CD14-positive monocyte (primary cell): ENCODE data around the gene UNC119B. TPM values are rescaled to one million over a fixed set of nuclear protein-coding genes. Genes with fewer than 3 reads are reported as not detected.
A peak's percentile ranks its signal among the peaks of the same experiment; 100 is the strongest.

Experiments
- DNase-seq, 3 donors: peaks; one replicate each; pipeline ENCODE4 v3.0.0-alpha.2; 2011 to 2022
- H2AFZ ChIP-seq: 2 replicates; pipeline ENCODE4 v1.6.0; 2012; ENCODE audit warnings: mild to moderate bottlenecking, low read depth, low read length, inconsistent platforms; ENCODE audit not compliant: insufficient read depth, poor library complexity, severe bottlenecking
- H3K27ac ChIP-seq, 2 donors: 1 replicate in 1 of 2; 2 replicates in 1 of 2; pipeline ENCODE4 v1.5.1; 2012 to 2013; ENCODE audit warnings: low read length in 2 of 2, control low read depth in 1 of 2, inconsistent platforms in 1 of 2, low read depth in 1 of 2, mild to moderate bottlenecking in 1 of 2
- H3K27me3 ChIP-seq, 2 donors: one replicate each; pipeline versions ENCODE4 v1.6.0 to v1.6.1; 2011 to 2013; ENCODE audit warnings: low read length in 2 of 2; ENCODE audit not compliant: control insufficient read depth in 2 of 2, insufficient read depth in 2 of 2
- H3K36me3 ChIP-seq, 2 donors: replicated peaks in 1 of 2; 1 replicate in 1 of 2; 2 replicates in 1 of 2; pipeline versions ENCODE4 v1.5.1 to v1.6.1; 2012 to 2013; ENCODE audit warnings: low read length in 2 of 2, control low read depth in 1 of 2, inconsistent platforms in 1 of 2, mild to moderate bottlenecking in 1 of 2; ENCODE audit not compliant: insufficient read depth in 2 of 2, control insufficient read depth in 1 of 2
- H3K4me1 ChIP-seq, 2 donors: 1 replicate in 1 of 2; 2 replicates in 1 of 2; pipeline versions ENCODE4 v1.5.1 to v1.6.1; 2012 to 2013; ENCODE audit warnings: low read length in 2 of 2, control low read depth in 1 of 2, inconsistent platforms in 1 of 2, mild to moderate bottlenecking in 1 of 2, moderate library complexity in 1 of 2; ENCODE audit not compliant: insufficient read depth in 2 of 2, control insufficient read depth in 1 of 2
- H3K4me2 ChIP-seq: replicated peaks from 2 replicates; pipeline ENCODE3; 2012; ENCODE audit warnings: low read length, moderate library complexity, mild to moderate bottlenecking; ENCODE audit not compliant: poor library complexity, severe bottlenecking; ENCODE audit errors: extremely low read depth
- H3K4me3 ChIP-seq, 3 experiments: fragments of 200-600 bp in 1 of 3; sonication (generic) in 1 of 3; replicated peaks in 1 of 3; 1 replicate in 2 of 3; 2 replicates in 1 of 3; pipeline ENCODE4 v1.5.1; 2011 to 2013; ENCODE audit warnings: low read length in 3 of 3, mild to moderate bottlenecking in 3 of 3, control low read depth in 2 of 3, low read depth in 2 of 3, inconsistent platforms in 1 of 3, moderate library complexity in 1 of 3
- H3K79me2 ChIP-seq: 2 replicates; pipeline ENCODE4 v1.6.0; 2012; ENCODE audit warnings: mild to moderate bottlenecking, control low read depth, inconsistent platforms, low read length, moderate library complexity; ENCODE audit not compliant: insufficient read depth
- H3K9ac ChIP-seq: 2 replicates; pipeline ENCODE4 v1.6.0; 2017; ENCODE audit warnings: low read length, mild to moderate bottlenecking; ENCODE audit not compliant: insufficient read depth, poor library complexity, severe bottlenecking
- H3K9me3 ChIP-seq, 2 donors: replicated peaks in 1 of 2; 1 replicate in 1 of 2; 2 replicates in 1 of 2; pipeline versions ENCODE4 v1.5.1 to v1.6.1; 2012 to 2013; ENCODE audit warnings: low read length in 2 of 2, control low read depth in 1 of 2; ENCODE audit not compliant: control insufficient read depth in 1 of 2, insufficient read depth in 1 of 2
- H4K20me1 ChIP-seq: 2 replicates; pipeline ENCODE4 v1.6.0; 2012; ENCODE audit warnings: mild to moderate bottlenecking, low read length, control low read depth, moderate library complexity; ENCODE audit not compliant: insufficient read depth
- H3K27ac Mint-ChIP-seq, 7 donors: one replicate each; pipeline ENCODE4 v1.8.0; 2020; ENCODE audit warnings: mild to moderate bottlenecking in 7 of 7, mixed read lengths in 7 of 7, moderate library complexity in 6 of 7, inconsistent platforms in 2 of 7
- H3K27me3 Mint-ChIP-seq, 3 donors: one replicate each; pipeline ENCODE4 v1.8.0; 2021 to 2022; ENCODE audit warnings: low read depth in 3 of 3, mild to moderate bottlenecking in 3 of 3, mixed read lengths in 3 of 3, moderate library complexity in 3 of 3, inconsistent platforms in 1 of 3
- H3K36me3 Mint-ChIP-seq, 2 donors: one replicate each; pipeline ENCODE4 v1.8.0; 2020; ENCODE audit warnings: mixed read lengths in 2 of 2, inconsistent platforms in 1 of 2, mild to moderate bottlenecking in 1 of 2
- H3K4me1 Mint-ChIP-seq: one replicate; pipeline ENCODE4 v1.8.0; 2020; ENCODE audit warnings: mild to moderate bottlenecking, mixed read lengths
- H3K4me3 Mint-ChIP-seq, 2 donors: one replicate each; pipeline ENCODE4 v1.8.0; 2020; ENCODE audit warnings: mild to moderate bottlenecking in 2 of 2, mixed read lengths in 2 of 2, moderate library complexity in 1 of 2
- H3K9me3 Mint-ChIP-seq, 7 donors: one replicate each; pipeline ENCODE4 v1.8.0; 2020 to 2022; ENCODE audit warnings: mixed read lengths in 7 of 7, mild to moderate bottlenecking in 6 of 7, moderate library complexity in 6 of 7, inconsistent platforms in 2 of 7
- WGBS: methylation state at CpG from one replicate; pipeline ENCODE4 v1.1.5; 2013; ENCODE audit warnings: missing lambda C conversion rate; ENCODE audit not compliant: insufficient coverage; 5-methylcytosine and 5-hydroxymethylcytosine counted together
- intact Hi-C, 2 donors: fragments of 100-400 bp; cut with micrococcal nuclease; formaldehyde crosslinking; loops; one replicate each; pipeline versions ENCODE4 v1.15.0 to v1.15.1; 2023
- polyA plus RNA-seq, 3 donors: library from polyadenylated mRNA; depleted of rRNA in 1 of 3; unstranded in 2 of 3; stranded (reverse) in 1 of 3; fragments of 300-500 nt in 2 of 3; fragments of >200 nt in 1 of 3; fragmentation: Illumina TruSeq in 2 of 3; gene quantifications; 1 replicate in 2 of 3; 2 replicates in 1 of 3; pipeline ENCODE4 v1.2.3, GENCODE V29; 2012 to 2021
- TF ChIP-seq, protein P1 (sequence below): fragments of 200-600 bp; IDR thresholded peaks from one replicate; pipeline ENCODE4 v1.8.0; 2022; ENCODE audit warnings: antibody characterized with exemption, mild to moderate bottlenecking

Gene UNC119B
- polyA plus RNA-seq, 3 donors, result 1.1 to 9.1 (median 2.1) TPM

DNA sequence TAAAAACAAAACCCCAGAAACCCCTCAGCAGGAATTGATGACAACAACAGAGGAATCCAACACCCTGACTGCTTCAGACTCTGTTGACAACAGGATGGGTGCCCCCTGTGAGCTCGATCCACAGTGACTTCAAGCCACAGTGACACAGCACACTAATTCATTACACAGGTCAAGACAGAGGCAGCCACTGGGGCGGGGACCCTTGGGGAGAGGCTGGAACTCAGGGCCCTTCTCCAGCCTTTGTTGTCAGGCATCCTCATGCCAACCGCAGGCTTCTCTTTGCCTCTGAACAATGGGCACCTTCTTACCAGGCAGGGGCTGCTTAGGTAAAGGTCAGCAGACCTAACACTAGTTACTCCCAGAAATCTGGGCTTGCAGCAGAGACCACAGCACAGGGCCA is 53.0 kb downstream of the UNC119B start:
- intact Hi-C loops, result no loop called here
- no peak overlapping the region for H3K27ac ChIP-seq
- H3K4me3 Mint-ChIP-seq, result no peak overlapping the region
- DNase-seq, result no peak
- peaks cover 74 to 85% of the 10 kb centered on the region in 2 donors for H3K36me3 Mint-ChIP-seq
- H2AFZ ChIP-seq, result no peak overlapping the region
- H3K4me1 ChIP-seq, result no peaks in the 10 kb centered on the region
- H3K9ac ChIP-seq, result no peak overlapping the region
- TF ChIP-seq, protein P1, sequence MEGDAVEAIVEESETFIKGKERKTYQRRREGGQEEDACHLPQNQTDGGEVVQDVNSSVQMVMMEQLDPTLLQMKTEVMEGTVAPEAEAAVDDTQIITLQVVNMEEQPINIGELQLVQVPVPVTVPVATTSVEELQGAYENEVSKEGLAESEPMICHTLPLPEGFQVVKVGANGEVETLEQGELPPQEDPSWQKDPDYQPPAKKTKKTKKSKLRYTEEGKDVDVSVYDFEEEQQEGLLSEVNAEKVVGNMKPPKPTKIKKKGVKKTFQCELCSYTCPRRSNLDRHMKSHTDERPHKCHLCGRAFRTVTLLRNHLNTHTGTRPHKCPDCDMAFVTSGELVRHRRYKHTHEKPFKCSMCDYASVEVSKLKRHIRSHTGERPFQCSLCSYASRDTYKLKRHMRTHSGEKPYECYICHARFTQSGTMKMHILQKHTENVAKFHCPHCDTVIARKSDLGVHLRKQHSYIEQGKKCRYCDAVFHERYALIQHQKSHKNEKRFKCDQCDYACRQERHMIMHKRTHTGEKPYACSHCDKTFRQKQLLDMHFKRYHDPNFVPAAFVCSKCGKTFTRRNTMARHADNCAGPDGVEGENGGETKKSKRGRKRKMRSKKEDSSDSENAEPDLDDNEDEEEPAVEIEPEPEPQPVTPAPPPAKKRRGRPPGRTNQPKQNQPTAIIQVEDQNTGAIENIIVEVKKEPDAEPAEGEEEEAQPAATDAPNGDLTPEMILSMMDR, result no peak
- no peak overlapping the region for H3K4me2 ChIP-seq
- no peaks in the 10 kb centered on the region for H3K4me1 Mint-ChIP-seq
- 63% methylated on average over 3 of the region's 3 CpGs for WGBS
- H4K20me1 ChIP-seq, result no peaks in the 10 kb centered on the region
- H3K79me2 ChIP-seq, result no peaks in the 10 kb centered on the region
- H3K4me3 ChIP-seq, result no peak overlapping the region
- H3K27me3 ChIP-seq, result no peaks in the 10 kb centered on the region
- peak overlapping the region in 3 of 7 donors; percentile 13 to 70 (median 55) for H3K27ac Mint-ChIP-seq
- H3K9me3 Mint-ChIP-seq, result peaks cover 0 to 3% (median 0%) of the 10 kb centered on the region in 7 donors
- peaks cover 0 to 2% (median 0%) of the 10 kb centered on the region in 3 donors for H3K27me3 Mint-ChIP-seq
- H3K9me3 ChIP-seq, result no peaks in the 10 kb centered on the region
- peaks cover 75 to 87% of the 10 kb centered on the region in 2 donors for H3K36me3 ChIP-seq

DNA sequence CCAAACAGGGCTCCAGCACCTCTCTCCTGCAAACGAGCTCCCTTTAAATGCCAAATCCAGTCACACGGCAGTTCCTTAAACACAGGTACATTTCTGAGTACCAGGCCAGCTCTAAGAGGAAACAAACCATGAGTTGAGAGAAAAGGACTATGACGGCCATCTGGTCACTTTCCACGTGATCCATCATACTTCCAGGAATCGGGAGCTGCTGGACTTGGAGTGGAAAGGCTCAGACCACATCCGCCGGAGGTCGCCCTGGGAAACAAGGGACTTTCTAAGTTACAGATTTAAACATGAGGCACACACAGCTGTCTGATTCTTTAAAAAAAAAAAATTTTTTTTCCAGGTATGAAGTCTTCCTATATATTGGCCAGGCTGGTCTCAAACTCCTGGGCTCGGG is 54.6 kb downstream of the UNC119B start:
- H3K27me3 Mint-ChIP-seq, result no peaks in the 10 kb centered on the region
- Histone ChIP-seq H3K9me3 (no peaks in the 10 kb centered on the region), H3K4me3 (no peak overlapping the region), H2AFZ (no peak overlapping the region), H3K4me2 (no peak overlapping the region), H3K27me3 (no peaks in the 10 kb centered on the region), H3K79me2 (no peaks in the 10 kb centered on the region), H3K36me3 (peaks cover 86 to 96% of the 10 kb centered on the region in 2 donors), H4K20me1 (no peaks in the 10 kb centered on the region), H3K9ac (no peak overlapping the region), H3K27ac (no peak overlapping the region), H3K4me1 (no peaks in the 10 kb centered on the region)
- no peaks in the 10 kb centered on the region for H3K4me1 Mint-ChIP-seq
- H3K36me3 Mint-ChIP-seq, result peaks cover 87 to 100% of the 10 kb centered on the region in 2 donors
- WGBS, result 99% methylated on average over 7 of the region's 9 CpGs
- H3K27ac Mint-ChIP-seq, result no peak overlapping the region
- no peak for DNase-seq
- H3K4me3 Mint-ChIP-seq, result peak overlapping the region in 1 of 2 donors; percentile 20
- peaks cover 0 to 3% (median 0%) of the 10 kb centered on the region in 7 donors for H3K9me3 Mint-ChIP-seq
- TF ChIP-seq, protein P1, result no peak
- intact Hi-C loops, result no loop called here
